OCI-LY1 (cell line): ENCODE measurements around the gene LIPT2.
A peak's percentile ranks its signal among the peaks of the same experiment; 100 is the strongest.

Experiments
- H2AFZ ChIP-seq: fragments of 200-600 bp; sonication (generic), shearing (Covaris generic); 2 replicates; pipeline ENCODE4 v1.6.0; 2014; ENCODE audit warnings: antibody characterized with exemption, mild to moderate bottlenecking, low read length
- H3F3A ChIP-seq: fragments of 200-600 bp; sonication (generic), shearing (Covaris generic); 2 replicates; pipeline ENCODE4 v1.6.0; 2014; ENCODE audit warnings: mild to moderate bottlenecking, antibody characterized with exemption, low read length, moderate library complexity; ENCODE audit not compliant: insufficient read depth
- H3K27ac ChIP-seq: fragments of 200-600 bp; sonication (generic); 2 replicates; pipeline ENCODE4 v1.5.1; 2014; ENCODE audit warnings: low read length, mixed run types, mild to moderate bottlenecking, low read depth; ENCODE audit not compliant: poor library complexity, severe bottlenecking
- H3K27me3 ChIP-seq: fragments of 200-600 bp; sonication (generic); 2 replicates; pipeline ENCODE4 v1.6.0; 2014; ENCODE audit warnings: antibody characterized with exemption, mild to moderate bottlenecking, low read length, moderate library complexity; ENCODE audit not compliant: insufficient read depth
- H3K36me3 ChIP-seq: fragments of 200-600 bp; sonication (generic); 2 replicates; pipeline ENCODE4 v1.6.1; 2014; ENCODE audit warnings: mild to moderate bottlenecking, antibody characterized with exemption, low read length, moderate library complexity, mixed read lengths; ENCODE audit not compliant: insufficient read depth
- H3K4me1 ChIP-seq: fragments of 200-600 bp; sonication (generic); 2 replicates; pipeline ENCODE4 v1.5.1; 2014; ENCODE audit warnings: mild to moderate bottlenecking, low read length, moderate library complexity; ENCODE audit not compliant: insufficient read depth, severe bottlenecking
- H3K4me2 ChIP-seq: fragments of 200-600 bp; sonication (generic), shearing (Covaris generic); 2 replicates; pipeline ENCODE4 v1.6.1; 2014; ENCODE audit warnings: low read length
- H3K4me3 ChIP-seq: fragments of 200-600 bp; sonication (generic); 2 replicates; pipeline ENCODE4 v1.5.1; 2014; ENCODE audit warnings: low read length, low read depth, mild to moderate bottlenecking, mixed read lengths; ENCODE audit not compliant: poor library complexity, severe bottlenecking
- H3K79me2 ChIP-seq: fragments of 200-600 bp; shearing (Covaris generic); 2 replicates; pipeline ENCODE4 v1.6.1; 2016; ENCODE audit warnings: mixed run types, low read length, mixed read lengths; ENCODE audit not compliant: insufficient read depth
- H3K9ac ChIP-seq: fragments of 200-600 bp; sonication (generic), shearing (Covaris generic); 2 replicates; pipeline ENCODE4 v1.6.1; 2014; ENCODE audit warnings: mild to moderate bottlenecking, low read length, mixed read lengths
- H3K9me2 ChIP-seq: fragments of 200-600 bp; sonication (generic), shearing (Covaris generic); 2 replicates; pipeline ENCODE4 v1.6.1; 2014; ENCODE audit warnings: low read depth, mild to moderate bottlenecking, low read length, mixed read lengths
- H3K9me3 ChIP-seq: fragments of 200-600 bp; shearing (Covaris generic); 2 replicates; pipeline ENCODE4 v1.6.1; 2014; ENCODE audit warnings: low read length, mixed read lengths
- H4K20me1 ChIP-seq: fragments of 200-600 bp; sonication (generic), shearing (Covaris generic); 2 replicates; pipeline ENCODE4 v1.6.0; 2016; ENCODE audit warnings: mild to moderate bottlenecking, low read length; ENCODE audit not compliant: insufficient read depth
- CTCF ChIP-seq: fragments of 200-600 bp; sonication (generic), shearing (Covaris generic); IDR thresholded peaks from 2 replicates; pipeline ENCODE4 v1.5.1; 2017; ENCODE audit warnings: mild to moderate bottlenecking, antibody characterized with exemption, low read length, moderate library complexity, mixed read lengths
- EZH2 ChIP-seq: fragments of 200-600 bp; sonication (generic), shearing (Covaris generic); IDR thresholded peaks from 2 replicates; pipeline ENCODE4 v1.8.0; 2017; ENCODE audit warnings: borderline replicate concordance, mixed run types, mild to moderate bottlenecking, antibody characterized with exemption, low read length, moderate library complexity, mixed read lengths

LIPT2 gene

GRCh38 chr11:74492974-74493790 is at the start of gene LIPT2:
Gene LIPT2, minus strand, starts transcription at chr11:74493724. Its CDS starts 21 bp downstream, at chr11:74493703.
- Histone ChIP-seq H3K4me1 (peaks cover 5% of the 10 kb centered on the region), H3F3A (no peaks in the 10 kb centered on the region), H3K36me3 (no peaks in the 10 kb centered on the region), H4K20me1 (no peaks in the 10 kb centered on the region), H3K27ac (peak within 1 kb of the TSS; percentile 64), H3K9ac (peak within 1 kb of the TSS; percentile 97), H3K27me3 (no peaks in the 10 kb centered on the region), H3K4me3 (peak within 1 kb of the TSS; percentile 83), H3K79me2 (no peaks in the 10 kb centered on the region), H3K9me3 (no peaks in the 10 kb centered on the region), H3K4me2 (peak within 1 kb of the TSS; percentile 79), H3K9me2 (no peaks in the 10 kb centered on the region), H2AFZ (no peak within 1 kb of the TSS)
- no peak for TF ChIP-seq EZH2
- TF ChIP-seq CTCF, result no peak

GRCh38 chr11:74541466-74541865 is 47.9 kb upstream of the LIPT2 start:
- Histone ChIP-seq H3K9me2 (no peaks in the 10 kb centered on the region), H3K27me3 (no peaks in the 10 kb centered on the region), H3K9ac (no peak overlapping the region), H3K36me3 (no peaks in the 10 kb centered on the region), H3K4me1 (no peaks in the 10 kb centered on the region), H3K27ac (no peak overlapping the region), H3K9me3 (peaks cover 13% of the 10 kb centered on the region), H3K79me2 (no peaks in the 10 kb centered on the region), H3K4me2 (no peak overlapping the region), H2AFZ (no peak overlapping the region), H3K4me3 (no peak overlapping the region), H4K20me1 (no peaks in the 10 kb centered on the region), H3F3A (no peaks in the 10 kb centered on the region)
- no peak for TF ChIP-seq CTCF
- TF ChIP-seq EZH2, result no peak

GRCh38 chr11:74540270-74540669 is 46.7 kb upstream of the LIPT2 start:
- no peaks in the 10 kb centered on the region for H3K9me2 ChIP-seq
- TF ChIP-seq CTCF (no peak), EZH2 (no peak)
- no peaks in the 10 kb centered on the region for H3K36me3 ChIP-seq
- no peaks in the 10 kb centered on the region for H3K27me3 ChIP-seq
- H3F3A ChIP-seq, result no peaks in the 10 kb centered on the region
- H3K9ac ChIP-seq, result no peak overlapping the region
- H3K27ac ChIP-seq, result no peak overlapping the region
- H4K20me1 ChIP-seq, result no peaks in the 10 kb centered on the region
- H3K79me2 ChIP-seq, result no peaks in the 10 kb centered on the region
- H3K4me2 ChIP-seq, result no peak overlapping the region
- no peak overlapping the region for H3K4me3 ChIP-seq
- H2AFZ ChIP-seq, result no peak overlapping the region
- H3K4me1 ChIP-seq, result no peaks in the 10 kb centered on the region
- H3K9me3 ChIP-seq, result peaks cover 13% of the 10 kb centered on the region
